Left renal cortex interstitium (tissue), 4 donors: ENCODE measurements around the gene CDH16. TPM values are rescaled to one million over a fixed set of nuclear protein-coding genes. Genes with fewer than 3 reads are reported as not detected.
A peak's percentile ranks its signal among the peaks of the same experiment; 100 is the strongest.
"Not testable (repeated sequence)": the region's sequence is repeated elsewhere in the genome, so short reads cannot be mapped to it uniquely, and the experiment has no call there.

ENCODE experiments used
- DNase-seq, 4 donors: peaks; one replicate each; pipeline ENCODE4 v3.0.0-alpha.2; 2013; ENCODE audit warnings: low read depth in 4 of 4, low spot score in 2 of 4, missing footprints in 1 of 4
- polyA plus RNA-seq, 4 donors: library from polyadenylated mRNA; unstranded; fragments of 120-200 nt; gene quantifications; one replicate each; pipeline ENCODE4 v1.2.1, GENCODE V29; 2013; ENCODE audit not compliant: insufficient read length in 4 of 4

Gene CDH16
- polyA plus RNA-seq, 4 donors, result 248 to 312 (median 277) TPM

DNA sequence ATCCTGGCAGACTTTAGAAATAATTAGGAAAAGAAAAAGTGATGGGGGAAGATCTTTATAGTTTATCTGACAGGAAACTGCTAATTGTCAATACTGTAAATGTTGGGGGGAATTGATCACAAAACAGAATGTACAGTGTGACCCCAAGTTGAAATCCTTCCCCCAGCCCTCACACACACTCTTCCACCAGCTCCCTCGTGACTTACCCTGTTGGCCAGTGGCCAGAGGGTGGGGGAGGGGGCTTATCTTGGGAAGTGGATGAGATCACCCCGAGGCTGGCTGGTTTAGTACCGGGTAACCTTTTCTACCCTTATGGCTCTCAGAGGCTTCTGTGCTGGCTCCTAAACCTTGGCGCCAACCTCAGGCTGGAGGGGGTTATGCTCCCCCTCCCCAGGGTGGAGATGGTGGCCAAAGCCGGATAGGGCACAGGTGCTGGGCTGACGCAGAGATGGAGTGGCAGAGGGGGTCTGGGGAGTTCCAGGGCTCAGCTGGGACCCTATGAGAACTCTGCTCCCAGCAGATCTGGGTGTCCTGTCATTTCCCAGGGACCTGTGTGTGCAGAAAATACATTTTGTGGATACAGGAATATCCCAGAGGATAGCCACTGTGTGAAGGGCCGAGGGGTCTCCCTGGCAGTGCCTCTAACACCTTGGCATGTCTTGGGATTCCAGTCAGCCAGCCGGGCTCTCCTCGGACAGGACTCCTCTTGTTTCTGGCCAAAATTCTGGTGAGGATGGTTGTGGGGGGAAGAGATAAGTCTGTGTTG, 18.6 kb downstream of the CDH16 start:
- peak in 3 of 4 donors; percentile 64 to 83 (median 65) for DNase-seq

DNA sequence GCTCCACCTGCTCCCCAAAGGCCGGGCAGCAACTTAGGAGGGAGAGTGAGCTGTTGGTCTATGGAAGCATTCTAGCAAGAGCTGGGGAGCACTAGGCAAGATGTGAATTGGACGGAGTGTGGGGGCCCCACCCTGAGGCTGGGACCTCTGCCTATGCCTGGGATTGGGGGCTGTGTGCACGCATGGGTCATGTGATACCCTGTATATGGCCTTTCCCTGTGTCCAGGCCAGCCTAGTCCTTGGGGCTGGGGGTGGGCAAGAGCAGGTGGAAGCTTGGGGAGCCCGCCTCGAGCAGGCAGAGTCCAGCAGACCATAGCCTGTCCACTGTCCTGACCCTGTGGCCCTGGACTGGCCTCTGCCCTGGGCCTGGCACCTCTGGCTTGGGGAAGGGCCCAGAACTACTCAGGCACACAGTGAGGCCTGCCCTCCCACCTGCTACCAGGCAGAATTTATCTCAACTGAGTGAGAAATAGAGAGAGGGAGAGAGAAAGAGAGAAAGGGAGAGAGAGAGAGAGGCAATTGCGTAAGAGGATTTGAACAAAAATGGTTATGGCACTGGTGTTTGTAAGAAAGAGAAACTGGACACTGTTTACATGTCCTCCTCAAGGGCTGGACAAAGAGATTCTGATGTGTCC, 19.3 kb downstream of the CDH16 start:
- DNase-seq, result no peak

GRCh38 chr16:66898933-66899309, 19.8 kb downstream of the CDH16 start:
- DNase-seq, result no peak

GRCh38 chr16:66898207-66898606, 20.5 kb downstream of the CDH16 start:
- no peak for DNase-seq

DNA sequence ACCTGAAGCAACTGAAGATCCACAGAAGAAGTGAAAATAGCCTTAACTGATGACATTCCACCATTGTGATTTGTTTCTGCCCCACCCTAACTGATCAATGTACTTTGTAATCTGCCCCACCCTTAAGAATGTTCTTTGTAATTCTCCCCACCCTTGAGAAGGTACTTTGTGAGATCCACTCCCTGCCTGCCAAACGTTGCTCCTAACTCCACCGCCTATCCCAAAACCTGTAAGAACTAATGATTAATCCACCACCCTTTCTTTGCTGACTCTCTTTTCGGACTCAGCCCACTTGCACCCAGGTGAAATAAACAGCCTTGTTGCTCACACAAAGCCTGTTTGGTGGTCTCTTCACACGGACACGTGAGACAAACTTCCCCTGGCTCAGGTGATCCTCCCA, 22.0 kb downstream of the CDH16 start:
- not testable (repeated sequence) for DNase-seq

DNA sequence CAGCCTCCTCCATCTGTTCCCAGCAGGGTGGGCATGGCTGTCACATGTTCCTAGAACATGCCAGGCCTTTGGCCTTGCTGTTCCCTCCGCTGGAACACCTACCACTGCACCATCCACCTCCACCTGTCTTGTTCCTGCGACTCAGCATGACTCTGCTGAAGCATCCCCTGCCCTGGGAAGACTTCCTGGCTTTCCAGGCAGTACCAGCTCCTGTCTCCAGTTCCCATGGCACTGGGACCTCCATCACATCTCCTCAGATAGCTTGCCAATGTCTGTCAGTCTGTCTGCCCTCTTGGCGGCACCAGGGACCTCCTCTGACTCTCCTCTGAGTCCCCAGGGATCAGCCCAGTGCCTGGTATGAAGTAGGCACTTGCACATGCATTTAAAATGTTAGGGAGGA, 22.7 kb downstream of the CDH16 start:
- DNase-seq, result no peak

DNA sequence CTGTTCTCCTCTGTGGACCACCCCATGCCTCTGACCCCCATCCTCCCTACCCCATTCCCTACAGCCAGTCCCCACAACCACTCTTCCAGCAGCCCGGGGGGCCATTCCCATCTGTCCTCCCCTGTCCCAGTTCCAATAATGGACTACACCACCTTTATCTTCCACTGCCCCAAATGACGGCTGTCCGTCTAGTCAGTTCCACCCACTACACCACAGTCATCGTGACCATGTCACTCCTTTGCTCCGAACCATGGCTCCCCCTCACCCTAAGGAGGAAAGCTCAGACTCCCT, 23.1 kb downstream of the CDH16 start:
- DNase-seq, result no peak

- no peak for DNase-seq
Observed at GRCh38 chr16:66894948-66895688, 23.6 kb downstream of the CDH16 start.

DNA sequence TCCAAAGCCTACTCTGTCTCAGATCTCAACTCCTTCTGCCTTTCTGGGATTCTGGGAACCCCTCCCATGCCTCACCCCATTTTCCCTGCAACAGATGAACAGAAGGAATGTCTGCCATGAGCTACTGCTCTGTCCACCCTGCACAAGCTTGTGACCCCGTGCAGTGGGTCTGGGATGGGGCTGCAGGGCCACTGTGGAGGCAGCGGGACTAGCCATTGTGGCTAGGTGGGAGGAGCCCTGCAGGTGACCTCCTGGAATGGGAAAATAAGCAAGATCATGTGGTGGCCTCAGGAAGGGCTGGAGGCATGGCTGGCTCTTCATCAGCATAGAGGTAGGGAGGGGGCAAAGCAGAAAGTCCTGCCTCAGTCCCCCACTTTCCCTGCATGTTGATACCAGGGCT, 24.6 kb downstream of the CDH16 start:
- no peak for DNase-seq

- DNase-seq, result no peak
Observed at GRCh38 chr16:66891797-66892196, 26.9 kb downstream of the CDH16 start.

DNA sequence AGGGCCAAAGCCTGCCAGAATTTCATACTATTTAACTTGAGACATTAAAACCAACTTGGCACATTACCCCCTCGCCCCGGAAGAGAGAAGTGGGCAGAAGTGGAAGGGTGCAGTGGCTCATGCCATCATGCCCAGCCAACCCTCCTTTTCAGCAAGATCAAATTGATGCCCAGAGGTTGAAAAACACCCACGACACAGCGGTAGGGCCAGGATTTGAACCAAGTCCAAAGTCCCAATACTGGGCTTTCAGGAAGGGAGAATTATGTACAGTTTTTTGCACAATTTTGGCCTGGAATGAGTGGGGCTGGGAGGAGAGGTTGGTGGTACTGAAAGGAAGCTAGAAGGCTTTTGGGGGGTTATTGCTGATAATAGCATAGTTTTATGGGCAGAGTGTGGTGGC, 27.3 kb downstream of the CDH16 start:
- no peak for DNase-seq

GRCh38 chr16:66890799-66891198, 27.9 kb downstream of the CDH16 start:
- no peak for DNase-seq

DNA sequence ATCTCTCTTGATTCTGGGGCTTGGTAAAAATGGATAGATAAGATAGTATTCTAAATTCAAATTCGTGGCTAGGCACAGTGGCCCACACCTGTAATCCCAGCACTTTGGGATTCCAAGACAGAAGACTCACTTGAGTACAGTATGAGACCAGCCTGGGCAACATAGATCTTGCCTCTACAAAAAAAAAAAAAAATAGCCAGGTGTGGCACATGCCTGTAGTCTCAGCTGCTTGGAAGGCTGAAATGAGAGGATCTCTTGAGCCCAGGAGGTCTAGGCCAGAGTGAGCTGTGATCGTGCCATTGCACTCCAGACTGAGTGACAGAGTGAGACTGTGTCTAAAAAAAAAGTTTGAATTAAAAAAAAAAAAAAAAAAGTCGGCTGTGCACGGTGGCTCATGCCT, 29.1 kb downstream of the CDH16 start:
- DNase-seq, result no peak

DNA sequence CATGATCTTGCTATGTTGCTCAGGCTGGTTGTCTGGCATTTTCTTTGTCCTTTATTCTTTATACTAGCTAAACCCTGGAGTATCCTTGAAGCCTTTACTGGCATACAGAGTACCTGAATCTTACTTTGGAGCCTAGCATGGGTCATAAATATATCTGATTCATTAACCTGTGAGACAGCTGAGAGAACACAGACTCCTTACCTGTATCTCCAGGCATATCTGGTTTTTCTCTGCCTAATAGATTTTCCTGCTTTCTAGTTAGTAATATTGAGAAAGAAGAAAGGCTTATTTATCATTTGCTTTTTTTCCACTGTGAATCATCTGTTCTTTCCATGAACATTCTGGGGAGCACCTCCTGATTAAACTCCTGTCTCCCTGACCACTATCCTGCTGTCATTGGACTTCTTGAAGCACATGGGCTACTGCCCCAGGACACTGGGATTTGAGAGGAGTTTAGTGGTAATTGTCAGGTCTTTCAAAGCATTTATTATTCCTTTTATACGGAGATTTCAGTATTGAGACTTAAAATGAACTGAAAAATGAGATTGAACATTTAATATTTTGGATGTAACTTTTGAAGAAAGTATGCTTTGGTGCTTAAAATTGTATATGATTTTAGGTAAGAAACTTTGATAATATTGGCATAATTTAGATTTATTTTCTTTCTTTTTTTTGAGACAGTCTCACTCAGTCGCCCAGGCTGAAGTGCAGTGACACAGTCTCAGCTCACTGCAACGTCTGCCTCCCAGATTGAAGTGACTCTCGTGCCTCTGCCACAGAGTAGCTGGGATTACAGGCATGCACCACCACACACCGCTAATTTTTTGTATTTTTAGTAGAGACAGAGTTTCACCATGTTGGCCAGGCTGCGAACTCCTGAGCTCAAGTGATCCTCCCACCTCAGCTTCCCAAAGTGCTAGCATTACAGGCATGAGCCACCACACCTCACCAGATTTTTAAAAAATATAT, 29.8 kb downstream of the CDH16 start:
- DNase-seq, result no peak

DNA sequence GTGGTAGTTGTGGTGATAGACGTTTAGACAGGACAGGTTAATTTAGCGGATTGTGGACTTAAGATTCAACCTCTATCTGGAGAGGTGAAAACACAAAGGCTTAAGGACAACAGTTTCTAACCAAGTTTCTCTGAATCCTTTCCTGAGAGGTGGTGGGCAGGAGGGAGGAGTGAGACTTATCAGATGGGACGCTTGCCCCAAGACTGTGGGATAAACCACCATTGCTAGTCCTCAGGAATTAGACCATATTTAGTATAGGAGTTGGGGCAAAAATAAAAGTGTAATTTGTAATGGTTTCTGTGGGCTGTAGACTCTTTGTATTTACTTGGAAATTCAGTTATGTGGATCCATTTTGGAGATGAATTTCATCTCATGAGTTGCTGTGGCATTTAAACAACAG, 31.8 kb downstream of the CDH16 start:
- DNase-seq, result no peak

DNA sequence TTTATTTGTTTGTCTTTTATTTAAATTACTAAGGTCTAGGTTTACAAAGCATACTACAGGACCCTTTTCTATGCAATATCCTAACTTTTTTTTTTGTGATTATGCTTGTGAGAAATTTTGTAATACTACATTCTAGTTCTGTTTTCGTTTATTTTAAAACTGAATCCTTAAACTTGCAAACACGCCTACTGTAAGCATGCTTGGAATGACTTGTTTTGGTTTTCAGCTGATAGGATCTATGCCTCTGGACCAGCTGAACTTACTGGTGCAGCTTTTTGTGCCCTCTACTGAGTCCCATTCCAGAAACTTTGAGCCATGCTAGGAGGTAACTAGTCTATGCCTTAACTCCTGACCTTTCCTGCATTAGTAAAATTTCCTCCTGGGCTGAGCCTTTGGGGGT, 32.4 kb downstream of the CDH16 start:
- DNase-seq, result no peak

GRCh38 chr16:66885491-66885890, 33.2 kb downstream of the CDH16 start:
- no peak for DNase-seq

- no peak for DNase-seq
Observed at GRCh38 chr16:66882702-66883101, 36.0 kb downstream of the CDH16 start.

DNA sequence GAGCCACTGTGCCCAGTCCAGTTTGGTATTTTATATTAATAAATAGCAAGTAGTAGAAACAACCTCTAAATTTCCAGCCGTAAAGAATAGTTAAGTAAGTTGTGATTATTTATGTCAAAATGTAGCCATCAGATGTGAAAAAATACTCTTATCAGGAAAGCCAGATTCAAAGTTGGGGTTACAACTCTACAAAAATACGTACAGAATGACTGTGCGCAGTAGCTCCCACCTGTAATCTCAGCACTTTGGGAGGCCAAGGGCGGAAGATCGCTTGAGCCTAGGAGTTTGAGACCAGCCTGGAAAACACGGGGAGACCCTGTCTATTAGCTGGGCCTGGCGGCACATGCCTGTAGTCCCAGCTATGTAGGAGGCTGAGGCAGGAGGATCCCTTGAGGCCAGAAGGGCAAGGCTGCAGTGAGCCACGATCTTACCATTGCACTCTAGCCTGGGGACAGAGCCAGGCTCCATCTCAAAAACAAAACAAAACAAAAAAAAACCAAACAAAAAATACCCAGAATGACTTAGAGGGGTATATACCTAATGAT, 36.6 kb downstream of the CDH16 start:
- DNase-seq, result no peak

DNA sequence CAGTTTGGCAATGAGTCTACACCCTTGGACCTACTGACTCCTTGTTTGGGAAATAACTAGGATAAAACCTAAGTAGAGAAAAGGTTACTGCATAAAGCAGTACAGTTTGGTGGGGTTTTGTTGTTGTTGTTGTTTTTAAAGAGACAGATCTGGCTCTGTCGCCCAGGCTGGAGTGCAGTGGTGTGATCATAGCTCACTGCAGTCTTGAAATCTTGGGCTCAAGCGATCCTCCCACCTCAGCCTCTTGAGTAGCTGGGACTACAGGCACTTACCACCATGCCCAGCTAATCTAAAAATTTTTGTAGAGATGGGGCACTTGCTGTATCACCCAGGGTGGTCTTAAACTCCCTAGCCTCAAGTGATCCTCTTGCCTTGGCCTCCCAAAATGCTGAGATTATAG, 37.1 kb downstream of the CDH16 start:
- no peak for DNase-seq

- DNase-seq, result no peak
Observed at GRCh38 chr16:66881014-66881417, 37.7 kb downstream of the CDH16 start.
